Ascending aorta (tissue), 2 donors: ENCODE measurements around the gene CCNB2. TPM values are rescaled to one million over a fixed set of nuclear protein-coding genes. Genes with fewer than 3 reads are reported as not detected.
"Not testable (repeated sequence)": the region's sequence is repeated elsewhere in the genome, so short reads cannot be mapped to it uniquely, and the experiment has no call there.

Source experiments
- DNase-seq, 2 donors: peaks; one replicate each; pipeline ENCODE4 v3.0.0-alpha.2; 2019; ENCODE audit warnings: low spot score in 2 of 2
- H3K27ac ChIP-seq, 2 donors: fragments of 200-600 bp; sonication (generic); one replicate each; pipeline ENCODE4 v1.5.1; 2016 to 2017; ENCODE audit warnings: mild to moderate bottlenecking in 1 of 2
- H3K27me3 ChIP-seq: fragments of 200-600 bp; sonication (generic); one replicate; pipeline ENCODE4 v1.5.1; 2017
- H3K36me3 ChIP-seq, 2 donors: fragments of 200-600 bp; sonication (generic); one replicate each; pipeline ENCODE4 v1.5.1; 2016
- H3K4me1 ChIP-seq, 2 donors: fragments of 200-600 bp; sonication (generic); one replicate each; pipeline ENCODE4 v1.5.1; 2016 to 2017; ENCODE audit warnings: mild to moderate bottlenecking in 1 of 2
- H3K4me3 ChIP-seq, 2 donors: fragments of 200-600 bp; sonication (generic); one replicate each; pipeline ENCODE4 v1.5.1; 2016 to 2017; ENCODE audit warnings: mild to moderate bottlenecking in 1 of 2
- H3K9me3 ChIP-seq, 2 donors: fragments of 200-600 bp; sonication (generic); one replicate each; pipeline ENCODE4 v1.5.1; 2016
- intact Hi-C: fragments of 100-400 bp; cut with DNase I; formaldehyde crosslinking; loops from one replicate; pipeline ENCODE4 v1.15.1; 2023
- total RNA-seq: library from RNA; depleted of rRNA; stranded (reverse); fragments of >200 nt; gene quantifications from one replicate; pipeline ENCODE4 v1.1.0, GENCODE V29; 2016
- TF ChIP-seq, protein P1 (sequence below), 3 experiments: fragments of 200-600 bp in 2 of 3; fragments of 450-650 bp in 1 of 3; sonication (generic) in 2 of 3; IDR thresholded peaks; one replicate each; pipeline ENCODE4 v1.5.1; 2016 to 2019; ENCODE audit warnings: antibody characterized with exemption in 3 of 3, mild to moderate bottlenecking in 1 of 3, moderate library complexity in 1 of 3

Gene CCNB2
- total RNA-seq, 1 donor from 2014 or later, result not detected

GRCh38 chr15:59137566-59137965, 32.6 kb downstream of the CCNB2 start:
- H3K36me3 ChIP-seq, result peaks cover 53 to 75% of the 10 kb centered on the region in 2 donors
- intact Hi-C loops, result no loop called here
- DNase-seq, result no peak
- H3K27me3 ChIP-seq, result no peaks in the 10 kb centered on the region
- no peak overlapping the region for H3K4me3 ChIP-seq
- no peaks in the 10 kb centered on the region for H3K4me1 ChIP-seq
- H3K9me3 ChIP-seq, result no peaks in the 10 kb centered on the region
- H3K27ac ChIP-seq, result no peak overlapping the region
- TF ChIP-seq, protein P1, sequence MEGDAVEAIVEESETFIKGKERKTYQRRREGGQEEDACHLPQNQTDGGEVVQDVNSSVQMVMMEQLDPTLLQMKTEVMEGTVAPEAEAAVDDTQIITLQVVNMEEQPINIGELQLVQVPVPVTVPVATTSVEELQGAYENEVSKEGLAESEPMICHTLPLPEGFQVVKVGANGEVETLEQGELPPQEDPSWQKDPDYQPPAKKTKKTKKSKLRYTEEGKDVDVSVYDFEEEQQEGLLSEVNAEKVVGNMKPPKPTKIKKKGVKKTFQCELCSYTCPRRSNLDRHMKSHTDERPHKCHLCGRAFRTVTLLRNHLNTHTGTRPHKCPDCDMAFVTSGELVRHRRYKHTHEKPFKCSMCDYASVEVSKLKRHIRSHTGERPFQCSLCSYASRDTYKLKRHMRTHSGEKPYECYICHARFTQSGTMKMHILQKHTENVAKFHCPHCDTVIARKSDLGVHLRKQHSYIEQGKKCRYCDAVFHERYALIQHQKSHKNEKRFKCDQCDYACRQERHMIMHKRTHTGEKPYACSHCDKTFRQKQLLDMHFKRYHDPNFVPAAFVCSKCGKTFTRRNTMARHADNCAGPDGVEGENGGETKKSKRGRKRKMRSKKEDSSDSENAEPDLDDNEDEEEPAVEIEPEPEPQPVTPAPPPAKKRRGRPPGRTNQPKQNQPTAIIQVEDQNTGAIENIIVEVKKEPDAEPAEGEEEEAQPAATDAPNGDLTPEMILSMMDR (IDR thresholded peaks at IDR 0.05), result no peak

GRCh38 chr15:59138243-59138642, 33.3 kb downstream of the CCNB2 start:
- intact Hi-C loops, result no loop called here
- no peaks in the 10 kb centered on the region for H3K9me3 ChIP-seq
- TF ChIP-seq, protein P1 (IDR thresholded peaks at IDR 0.05), result peak; percentile 14 to 45 (median 34)
- no peak overlapping the region for H3K27ac ChIP-seq
- no peaks in the 10 kb centered on the region for H3K27me3 ChIP-seq
- DNase-seq, result no peak
- H3K4me3 ChIP-seq, result no peak overlapping the region
- peaks cover 58 to 81% of the 10 kb centered on the region in 2 donors for H3K36me3 ChIP-seq
- no peaks in the 10 kb centered on the region for H3K4me1 ChIP-seq

- Histone ChIP-seq H3K4me1 (no peaks in the 10 kb centered on the region), H3K36me3 (peaks cover 50 to 81% of the 10 kb centered on the region in 2 donors), H3K9me3 (no peaks in the 10 kb centered on the region), H3K27ac (no peak overlapping the region), H3K4me3 (no peak overlapping the region), H3K27me3 (no peaks in the 10 kb centered on the region)
- no peak for DNase-seq
- intact Hi-C loops, result loop anchor here (10.0 kb wide), 1 partner anchor 354 kb away; no protein-coding TSS in a partner anchor
- TF ChIP-seq, protein P1 (IDR thresholded peaks at IDR 0.05), result no peak
Observed at GRCh38 chr15:59140422-59141226, 35.7 kb downstream of the CCNB2 start.

GRCh38 chr15:59143281-59143680, 38.3 kb downstream of the CCNB2 start:
- Histone ChIP-seq H3K4me3 (no peak overlapping the region), H3K9me3 (no peaks in the 10 kb centered on the region), H3K27ac (no peak overlapping the region), H3K36me3 (peaks cover 28 to 76% of the 10 kb centered on the region in 2 donors), H3K27me3 (no peaks in the 10 kb centered on the region), H3K4me1 (peaks cover 0 to 4% of the 10 kb centered on the region in 2 donors)
- TF ChIP-seq, protein P1 (IDR thresholded peaks at IDR 0.05), result no peak
- intact Hi-C loops, result loop anchor here (10.0 kb wide), 1 partner anchor 352 kb away; no protein-coding TSS in a partner anchor
- DNase-seq, result no peak

DNA sequence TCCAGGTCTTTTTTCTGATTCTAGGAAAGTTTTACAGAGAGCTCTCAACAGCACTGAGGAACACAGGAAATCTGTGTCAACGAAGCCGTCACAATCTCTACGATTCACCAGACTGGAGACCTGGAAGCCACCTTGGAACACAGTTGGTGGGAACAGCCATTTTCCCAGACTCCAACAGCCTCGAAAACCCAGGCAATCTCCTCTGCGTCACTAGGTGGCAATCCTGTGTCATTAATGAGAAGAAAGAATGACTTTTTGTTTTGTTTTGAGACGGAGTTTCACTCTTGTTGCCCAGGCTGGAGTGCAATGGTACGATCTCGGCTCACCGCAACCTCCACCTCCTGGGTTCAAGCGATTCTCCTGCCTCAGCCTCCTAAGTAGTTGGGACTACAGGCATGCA, 39.6 kb downstream of the CCNB2 start:
- peaks cover 26 to 74% of the 10 kb centered on the region in 2 donors for H3K36me3 ChIP-seq
- TF ChIP-seq, protein P1 (IDR thresholded peaks at IDR 0.05), result peak in 1 of 3 experiments; percentile 9
- not testable (repeated sequence) for H3K9me3 ChIP-seq, H3K27me3 ChIP-seq, H3K27ac ChIP-seq, DNase-seq, H3K4me3 ChIP-seq, H3K4me1 ChIP-seq
- intact Hi-C loops, result loop anchor here (10.0 kb wide), 1 partner anchor 350 kb away; no protein-coding TSS in a partner anchor
